ENCODE results near the gene KCNK3. TPM values are rescaled to one million over a fixed set of nuclear protein-coding genes. Genes with fewer than 3 reads are reported as not detected.

Gene KCNK3
- total RNA-seq, 1 donor from 2014 or later: 21.7 TPM

GRCh38 chr2:26691161-26691560, 1.4 kb upstream of the KCNK3 start:
- no peak for DNase-seq
- H3K9me3 Mint-ChIP-seq (ENCODE audit: unreplicated experiment): peaks cover 8% of the 10 kb centered on the region
- TF ChIP-seq, protein P1, sequence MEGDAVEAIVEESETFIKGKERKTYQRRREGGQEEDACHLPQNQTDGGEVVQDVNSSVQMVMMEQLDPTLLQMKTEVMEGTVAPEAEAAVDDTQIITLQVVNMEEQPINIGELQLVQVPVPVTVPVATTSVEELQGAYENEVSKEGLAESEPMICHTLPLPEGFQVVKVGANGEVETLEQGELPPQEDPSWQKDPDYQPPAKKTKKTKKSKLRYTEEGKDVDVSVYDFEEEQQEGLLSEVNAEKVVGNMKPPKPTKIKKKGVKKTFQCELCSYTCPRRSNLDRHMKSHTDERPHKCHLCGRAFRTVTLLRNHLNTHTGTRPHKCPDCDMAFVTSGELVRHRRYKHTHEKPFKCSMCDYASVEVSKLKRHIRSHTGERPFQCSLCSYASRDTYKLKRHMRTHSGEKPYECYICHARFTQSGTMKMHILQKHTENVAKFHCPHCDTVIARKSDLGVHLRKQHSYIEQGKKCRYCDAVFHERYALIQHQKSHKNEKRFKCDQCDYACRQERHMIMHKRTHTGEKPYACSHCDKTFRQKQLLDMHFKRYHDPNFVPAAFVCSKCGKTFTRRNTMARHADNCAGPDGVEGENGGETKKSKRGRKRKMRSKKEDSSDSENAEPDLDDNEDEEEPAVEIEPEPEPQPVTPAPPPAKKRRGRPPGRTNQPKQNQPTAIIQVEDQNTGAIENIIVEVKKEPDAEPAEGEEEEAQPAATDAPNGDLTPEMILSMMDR (IDR thresholded peaks at IDR 0.05; ENCODE audit: partially characterized antibody, unreplicated experiment): no peak
- H3K27ac Mint-ChIP-seq (ENCODE audit: unreplicated experiment): no peak overlapping the region
- H3K27me3 Mint-ChIP-seq (ENCODE audit: unreplicated experiment): peaks cover 18% of the 10 kb centered on the region
- no peak overlapping the region for H3K4me3 Mint-ChIP-seq (ENCODE audit: unreplicated experiment)
- peaks cover 4% of the 10 kb centered on the region for H3K36me3 Mint-ChIP-seq (ENCODE audit: unreplicated experiment)
- H3K4me1 Mint-ChIP-seq (ENCODE audit: low read depth, unreplicated experiment): peaks cover 47% of the 10 kb centered on the region

DNA sequence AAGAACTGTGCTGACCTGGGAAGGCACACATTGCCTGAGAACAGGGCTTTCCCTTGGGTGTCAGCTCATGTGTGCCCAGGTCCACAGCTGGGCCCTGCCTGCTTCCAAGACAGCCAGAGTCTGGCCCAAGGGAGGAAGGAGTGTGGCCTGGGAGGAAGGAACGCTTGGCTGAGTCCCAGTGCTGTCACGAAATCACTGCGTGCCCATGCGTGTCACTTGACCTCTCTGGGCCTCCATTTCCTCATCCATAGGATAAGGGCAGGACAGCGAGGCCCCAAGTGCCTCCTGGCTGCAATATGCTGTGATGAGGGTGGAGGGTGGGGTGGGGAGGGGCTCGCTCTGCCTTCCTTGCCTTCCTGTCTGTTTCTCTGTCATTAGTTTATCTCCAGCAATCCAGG, 642 bp upstream of the KCNK3 start:
- Mint-ChIP-seq H3K4me3 (ENCODE audit: unreplicated experiment) (peak overlapping the region; percentile 91), H3K27ac (ENCODE audit: unreplicated experiment) (peak overlapping the region; percentile 93), H3K36me3 (ENCODE audit: unreplicated experiment) (peaks cover 4% of the 10 kb centered on the region), H3K9me3 (ENCODE audit: unreplicated experiment) (peaks cover 8% of the 10 kb centered on the region), H3K27me3 (ENCODE audit: unreplicated experiment) (peaks cover 18% of the 10 kb centered on the region), H3K4me1 (ENCODE audit: low read depth, unreplicated experiment) (peaks cover 44% of the 10 kb centered on the region)
- DNase-seq: no peak
- TF ChIP-seq, protein P1 (IDR thresholded peaks at IDR 0.05; ENCODE audit: partially characterized antibody, unreplicated experiment): no peak

DNA sequence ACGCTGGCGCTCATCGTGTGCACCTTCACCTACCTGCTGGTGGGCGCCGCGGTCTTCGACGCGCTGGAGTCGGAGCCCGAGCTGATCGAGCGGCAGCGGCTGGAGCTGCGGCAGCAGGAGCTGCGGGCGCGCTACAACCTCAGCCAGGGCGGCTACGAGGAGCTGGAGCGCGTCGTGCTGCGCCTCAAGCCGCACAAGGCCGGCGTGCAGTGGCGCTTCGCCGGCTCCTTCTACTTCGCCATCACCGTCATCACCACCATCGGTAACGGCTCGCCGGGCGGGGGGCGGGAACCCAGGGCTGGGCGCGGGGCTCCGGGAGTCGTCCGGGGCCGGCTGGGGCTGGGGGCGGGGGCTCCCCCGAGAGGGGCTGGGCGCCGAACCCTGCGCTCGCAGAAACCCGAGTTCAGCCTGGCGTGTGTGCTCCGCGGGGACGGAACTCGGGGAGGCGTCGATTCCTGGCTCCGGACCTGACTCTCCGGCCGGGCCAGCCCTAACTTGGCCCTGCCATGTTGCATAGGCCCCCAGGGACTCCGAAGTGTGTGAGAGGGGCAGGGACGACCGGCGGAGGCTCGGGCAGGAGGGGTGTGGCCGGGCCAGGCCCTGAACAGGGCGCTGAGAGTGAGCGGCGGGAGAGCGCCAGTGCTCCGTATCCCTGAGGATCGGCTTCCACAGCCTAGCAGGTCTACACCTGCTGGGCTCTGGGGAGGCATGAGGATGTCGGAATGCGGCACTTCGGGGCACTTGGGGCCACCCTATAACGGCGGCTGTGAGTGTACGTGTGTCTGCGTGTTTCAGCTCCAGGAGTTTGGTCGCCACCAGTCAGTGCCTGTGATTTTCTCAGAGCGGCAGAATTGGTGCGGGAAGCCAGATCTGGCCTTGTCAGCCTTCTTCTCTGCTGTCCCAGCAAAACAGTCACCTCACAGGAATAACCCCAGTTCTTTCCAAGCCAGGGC, 651 bp downstream of the KCNK3 start:
- Mint-ChIP-seq H3K27me3 (ENCODE audit: unreplicated experiment) (peaks cover 16% of the 10 kb centered on the region), H3K4me3 (ENCODE audit: unreplicated experiment) (peak overlapping the region; percentile 82), H3K36me3 (ENCODE audit: unreplicated experiment) (peaks cover 4% of the 10 kb centered on the region), H3K9me3 (ENCODE audit: unreplicated experiment) (peaks cover 8% of the 10 kb centered on the region), H3K27ac (ENCODE audit: unreplicated experiment) (no peak overlapping the region), H3K4me1 (ENCODE audit: low read depth, unreplicated experiment) (peaks cover 41% of the 10 kb centered on the region)
- TF ChIP-seq, protein P1 (IDR thresholded peaks at IDR 0.05; ENCODE audit: partially characterized antibody, unreplicated experiment): no peak
- peak; percentile 71 for DNase-seq

DNA sequence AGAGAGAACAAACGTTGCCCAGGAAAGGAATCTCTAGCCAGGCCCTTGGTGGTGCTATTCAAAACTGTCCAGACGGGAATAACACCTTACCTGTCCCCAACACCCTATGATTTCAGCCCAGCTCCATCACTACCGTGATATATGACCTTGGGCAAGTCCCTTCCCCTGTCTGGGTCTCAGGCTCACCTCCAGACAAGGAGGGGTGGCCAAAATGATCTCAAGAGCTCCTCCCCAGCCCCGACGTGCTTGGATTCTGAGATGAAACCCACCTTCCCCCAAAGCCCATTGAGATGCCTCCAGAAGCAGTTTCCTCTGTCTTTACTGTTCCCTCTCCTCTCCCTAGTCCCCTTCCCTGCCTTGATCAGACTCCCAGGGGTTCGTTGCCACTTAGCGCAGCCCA, 1.5 kb downstream of the KCNK3 start:
- Mint-ChIP-seq H3K9me3 (ENCODE audit: unreplicated experiment) (peaks cover 6% of the 10 kb centered on the region), H3K27ac (ENCODE audit: unreplicated experiment) (peak overlapping the region; percentile 67), H3K4me3 (ENCODE audit: unreplicated experiment) (peak overlapping the region; percentile 82), H3K4me1 (ENCODE audit: low read depth, unreplicated experiment) (peaks cover 39% of the 10 kb centered on the region), H3K36me3 (ENCODE audit: unreplicated experiment) (peaks cover 4% of the 10 kb centered on the region), H3K27me3 (ENCODE audit: unreplicated experiment) (peaks cover 17% of the 10 kb centered on the region)
- TF ChIP-seq, protein P1 (IDR thresholded peaks at IDR 0.05; ENCODE audit: partially characterized antibody, unreplicated experiment): no peak
- DNase-seq: no peak

GRCh38 chr2:26696351-26696816, 3.9 kb downstream of the KCNK3 start:
- no peak for DNase-seq
- Mint-ChIP-seq H3K27me3 (ENCODE audit: unreplicated experiment) (peaks cover 22% of the 10 kb centered on the region), H3K36me3 (ENCODE audit: unreplicated experiment) (peaks cover 4% of the 10 kb centered on the region), H3K27ac (ENCODE audit: unreplicated experiment) (no peak overlapping the region), H3K4me3 (ENCODE audit: unreplicated experiment) (no peak overlapping the region), H3K4me1 (ENCODE audit: low read depth, unreplicated experiment) (peaks cover 38% of the 10 kb centered on the region), H3K9me3 (ENCODE audit: unreplicated experiment) (peaks cover 8% of the 10 kb centered on the region)
- TF ChIP-seq, protein P1 (IDR thresholded peaks at IDR 0.05; ENCODE audit: partially characterized antibody, unreplicated experiment): no peak
